ENCODE data around the gene LRRC15.

The LRRC15 gene

GRCh38 chr3:194355379-194355778 is 14.2 kb downstream of the LRRC15 start:
- no peak for DNase-seq

GRCh38 chr3:194354315-194354714 is 15.2 kb downstream of the LRRC15 start:
- no peak for DNase-seq

- no peak for DNase-seq
Measured at GRCh38 chr3:194352667-194353246, 16.8 kb downstream of the LRRC15 start.

DNA sequence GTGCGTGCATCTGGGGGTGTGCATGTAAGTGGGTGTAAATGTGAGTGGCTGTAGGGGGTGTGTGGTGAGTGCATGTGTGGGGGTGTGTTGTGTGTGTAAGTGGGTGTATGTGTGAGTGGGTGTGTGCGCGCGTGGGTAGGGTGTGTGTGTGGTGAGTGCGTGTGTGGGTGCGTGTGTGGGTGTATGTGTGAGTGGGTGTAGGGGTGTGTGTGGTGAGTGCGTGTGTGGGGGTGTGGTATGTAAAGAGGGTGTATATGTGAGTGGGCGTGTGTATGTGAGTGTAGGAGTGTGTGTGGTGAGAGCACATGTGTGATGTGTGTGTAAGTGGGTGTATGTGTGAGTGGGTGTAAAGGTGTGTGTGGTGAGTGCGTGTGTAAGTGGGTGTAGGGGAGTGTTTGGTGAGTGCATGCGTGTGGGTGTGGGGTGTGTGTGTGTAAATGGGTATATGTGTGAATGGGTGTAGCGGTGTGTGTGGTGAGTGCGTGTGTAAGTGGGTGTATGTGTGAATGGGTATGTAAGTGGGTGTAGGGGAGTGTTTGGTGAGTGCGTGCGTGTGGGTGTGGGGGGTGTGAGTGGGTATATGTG is 17.5 kb downstream of the LRRC15 start:
- DNase-seq = no peak

DNA sequence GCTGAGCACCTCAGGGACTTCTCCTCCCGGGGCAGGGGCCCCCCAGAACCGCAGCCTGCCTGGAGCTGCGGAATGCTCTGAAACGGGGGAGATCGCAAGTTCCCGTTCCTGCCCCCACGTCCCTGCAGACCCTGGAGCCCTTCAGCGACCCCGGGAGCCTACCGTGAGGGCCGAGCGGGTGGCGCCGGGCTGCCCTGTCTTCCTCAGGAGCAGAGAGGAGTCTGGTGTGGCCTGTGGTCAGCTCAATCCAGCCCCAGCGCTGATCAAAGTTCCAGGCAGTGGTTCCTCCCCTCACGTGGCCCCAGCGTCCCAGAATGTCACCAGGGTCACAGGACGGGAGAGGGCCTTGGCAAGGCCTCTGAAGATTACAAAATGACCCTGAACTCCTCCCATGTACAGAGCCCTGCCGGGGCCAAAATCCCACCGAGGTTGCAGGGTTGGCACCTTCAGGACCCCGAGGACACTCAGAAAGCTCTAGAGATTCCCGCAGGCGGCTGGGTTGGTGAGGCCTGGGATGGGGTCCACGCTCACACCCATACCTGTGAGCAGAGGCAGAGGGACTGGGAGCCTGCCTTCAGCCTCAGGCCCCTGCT is 18.4 kb downstream of the LRRC15 start, which contains the start of gene CPN2:
Gene CPN2, minus strand, starts transcription at position 249 of the 593 bp plus-strand sequence. CDS start 8,626 bp downstream, outside the sequence.
- DNase-seq = no peak

GRCh38 chr3:194350726-194351071 is 18.8 kb downstream of the LRRC15 start:
- no peak for DNase-seq

- DNase-seq = no peak
Measured at GRCh38 chr3:194348354-194348753, 21.2 kb downstream of the LRRC15 start.

DNA sequence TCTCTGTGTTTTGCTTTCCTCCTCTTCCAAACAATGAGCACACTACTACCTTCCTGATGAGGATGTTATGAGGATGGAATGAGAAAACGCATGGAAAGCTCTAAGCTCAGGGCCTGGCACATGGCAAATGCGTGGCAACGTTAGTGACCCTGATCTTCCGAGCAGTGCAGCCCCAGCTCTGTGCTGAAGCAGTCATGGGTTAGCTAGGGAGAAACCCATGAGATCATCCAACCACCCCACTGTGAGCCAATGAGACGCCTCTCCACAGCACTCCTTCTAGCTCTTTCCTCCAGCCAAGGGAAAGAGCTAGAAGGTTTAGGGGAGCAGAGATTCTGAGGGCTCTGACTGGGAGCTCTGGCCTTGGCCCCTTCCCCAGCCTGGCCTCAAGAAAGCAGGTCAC is 22.9 kb downstream of the LRRC15 start:
- DNase-seq = no peak

DNA sequence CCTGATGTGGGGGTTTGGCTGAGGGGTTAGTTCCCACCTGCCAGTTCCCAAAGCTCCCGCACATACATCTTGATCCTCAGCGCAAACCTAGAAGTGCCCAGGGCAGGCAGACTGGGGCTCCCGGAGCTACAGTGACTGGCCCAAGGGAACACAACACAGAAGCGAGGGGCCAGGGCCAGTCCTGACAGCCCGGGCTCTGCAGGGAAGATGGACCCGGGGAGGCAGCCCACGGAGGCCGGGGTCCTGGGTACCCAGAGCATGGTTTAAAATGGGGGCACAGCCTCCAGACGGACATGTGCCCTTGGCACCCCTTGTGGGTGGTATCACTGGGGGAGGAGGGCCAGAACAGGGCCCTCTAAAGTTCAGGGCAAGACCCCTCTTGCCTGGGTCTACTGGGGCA is 23.5 kb downstream of the LRRC15 start:
- DNase-seq = no peak

- peak; percentile 21 for DNase-seq
Measured at GRCh38 chr3:194344012-194344411, 25.5 kb downstream of the LRRC15 start.

DNA sequence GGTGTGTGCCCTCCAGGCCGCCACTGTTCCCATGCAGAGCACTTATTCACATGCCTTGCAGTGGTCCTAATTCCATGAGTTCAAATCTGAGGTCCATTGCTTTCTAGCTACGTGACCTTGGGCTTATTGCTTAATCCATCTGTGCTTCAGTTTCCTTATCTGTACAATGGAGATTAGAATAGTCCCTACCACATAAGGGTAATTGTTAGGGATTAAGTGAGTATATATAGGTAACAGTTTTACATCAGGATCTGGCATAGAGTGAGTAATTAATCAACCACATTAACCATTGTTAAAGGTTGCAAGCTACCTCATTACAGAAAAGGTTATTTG is 26.0 kb downstream of the LRRC15 start:
- DNase-seq = no peak

GRCh38 chr3:194342861-194343560 is 26.5 kb downstream of the LRRC15 start:
- no peak for DNase-seq

- DNase-seq = no peak
Measured at GRCh38 chr3:194340757-194341400, 28.7 kb downstream of the LRRC15 start.

GRCh38 chr3:194339840-194340239 is 29.7 kb downstream of the LRRC15 start:
- no peak for DNase-seq

DNA sequence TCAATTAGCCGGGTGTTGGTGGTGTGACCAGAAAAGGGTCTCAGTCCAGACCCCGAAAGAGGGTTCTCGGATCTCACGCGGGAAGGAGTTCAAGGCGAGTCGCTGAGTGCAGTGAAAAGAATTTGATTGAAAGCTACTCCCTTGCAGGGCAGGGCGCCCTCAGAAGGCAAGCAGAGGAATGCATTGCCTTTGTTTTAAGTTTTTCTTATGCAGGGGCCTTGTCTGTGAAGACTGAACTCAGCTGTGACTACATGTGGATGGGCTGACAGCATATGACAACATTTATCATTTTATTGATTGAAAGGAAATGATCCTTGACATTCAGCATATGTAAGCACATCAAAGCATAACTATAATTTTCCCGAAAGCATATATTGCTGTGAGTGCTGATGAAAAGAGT is 30.2 kb downstream of the LRRC15 start:
- no peak for DNase-seq

- no peak for DNase-seq
Measured at GRCh38 chr3:194337965-194338753, 31.4 kb downstream of the LRRC15 start.

- no peak for DNase-seq
Measured at GRCh38 chr3:194336601-194337355, 32.8 kb downstream of the LRRC15 start.

GRCh38 chr3:194333981-194334320 is 35.6 kb downstream of the LRRC15 start:
- no peak for DNase-seq

DNA sequence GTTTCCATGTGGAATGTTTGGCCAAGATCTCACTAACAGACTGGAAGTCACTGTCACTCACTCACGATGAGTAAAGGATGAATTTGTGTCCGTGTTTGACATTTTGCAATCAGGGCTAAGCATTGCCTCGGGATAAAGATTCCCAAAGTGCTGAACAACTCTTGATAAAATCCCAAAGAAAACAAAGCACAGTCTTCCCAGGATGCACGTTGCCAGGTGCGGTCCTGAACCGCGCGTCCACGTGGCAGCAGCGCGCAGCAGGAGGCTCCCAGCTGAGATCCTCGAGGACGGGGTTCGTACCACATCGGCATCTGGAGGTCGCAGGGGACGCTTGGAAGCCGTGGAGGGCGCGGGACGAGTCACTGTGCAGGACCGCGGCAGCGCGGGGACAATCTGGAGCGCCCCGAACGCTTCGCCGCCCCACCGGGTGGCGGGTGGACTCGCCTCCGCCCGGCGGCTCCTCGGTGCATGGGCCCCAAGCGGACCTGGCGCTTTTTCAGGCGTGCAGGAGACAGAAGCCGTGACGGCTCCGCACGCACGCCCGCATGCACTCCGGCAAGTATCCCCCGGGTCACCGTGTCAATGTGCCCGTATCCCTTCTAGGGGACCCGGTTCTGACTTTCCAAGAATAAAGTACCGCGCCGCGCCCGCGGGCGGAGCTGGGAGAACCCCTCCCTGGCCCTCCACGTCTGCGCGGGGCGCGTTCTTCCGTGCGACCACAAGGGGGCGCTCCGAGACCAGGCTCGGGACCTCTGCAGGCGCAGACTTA is 36.1 kb downstream of the LRRC15 start:
- no peak for DNase-seq

- DNase-seq = no peak
Measured at GRCh38 chr3:194332858-194333211, 36.7 kb downstream of the LRRC15 start.

- no peak for DNase-seq
Measured at GRCh38 chr3:194330579-194330978, 39.0 kb downstream of the LRRC15 start.

DNA sequence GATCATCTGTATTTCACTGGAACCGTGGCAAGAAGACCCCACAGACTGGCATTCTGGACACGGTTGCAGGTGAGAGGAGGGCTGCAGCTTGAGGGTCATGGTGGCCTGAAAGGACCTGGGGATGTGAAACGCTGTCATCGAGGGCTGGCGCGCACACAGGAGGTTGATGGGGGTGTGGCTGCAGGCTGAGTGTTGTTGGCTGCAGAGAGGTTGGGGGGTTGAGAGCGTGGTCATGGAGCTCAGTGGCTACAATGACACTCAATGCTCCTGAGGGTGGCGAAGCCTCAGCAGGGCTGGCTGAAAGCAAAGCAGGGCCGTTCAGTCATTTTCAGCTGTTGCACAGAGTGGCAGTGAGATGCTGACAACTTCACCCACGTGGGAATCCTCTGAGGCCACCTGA is 39.4 kb downstream of the LRRC15 start:
- no peak for DNase-seq
